Measurements from ENCODE around the gene PTPMT1. TPM values are rescaled to one million over a fixed set of nuclear protein-coding genes. Genes with fewer than 3 reads are reported as not detected.
A peak's percentile ranks its signal among the peaks of the same experiment; 100 is the strongest.

The PTPMT1 gene
- total RNA-seq, 1 donor from 2014 or later, result 104 TPM

- DNase-seq (ENCODE audit: low read depth, low spot score), result no peak
Observed at GRCh38 chr11:47607380-47607779, 42.0 kb downstream of the PTPMT1 start.

- no peak for DNase-seq (ENCODE audit: low read depth, low spot score)
Observed at GRCh38 chr11:47609675-47610074, 44.3 kb downstream of the PTPMT1 start.

- DNase-seq (ENCODE audit: low read depth, low spot score), result no peak
Observed at GRCh38 chr11:47611348-47611794, 46.0 kb downstream of the PTPMT1 start.

- no peak for DNase-seq (ENCODE audit: low read depth, low spot score)
Observed at GRCh38 chr11:47615249-47615648, 49.9 kb downstream of the PTPMT1 start.

- DNase-seq (ENCODE audit: low read depth, low spot score), result peak; percentile 32
Observed at GRCh38 chr11:47616726-47617416, 51.5 kb downstream of the PTPMT1 start.

GRCh38 chr11:47617417-47617809 is 52.0 kb downstream of the PTPMT1 start:
- no peak for DNase-seq (ENCODE audit: low read depth, low spot score)

GRCh38 chr11:47620836-47621378 is 55.5 kb downstream of the PTPMT1 start:
- DNase-seq (ENCODE audit: low read depth, low spot score), result no peak

Other genes with a start within 250 kb of the PTPMT1 start
- gene MYBPC3, start 212.9 kb upstream of the PTPMT1 start, total RNA-seq, result not detected in 2 replicates
- gene SPI1, start 187.1 kb upstream of the PTPMT1 start, total RNA-seq, result not detected in 2 replicates
- gene SLC39A13, start 157.0 kb upstream of the PTPMT1 start, total RNA-seq, result 60.8 and 77.0 TPM in 2 replicates
- gene PSMC3, start 139.2 kb upstream of the PTPMT1 start, total RNA-seq, result 196 and 355 TPM in 2 replicates
- 0.14 and 0.26 TPM in 2 replicates for gene RAPSN, start 116.5 kb upstream of the PTPMT1 start, total RNA-seq
- gene CELF1, start 12.5 kb upstream of the PTPMT1 start, total RNA-seq, result 75.9 and 127 TPM in 2 replicates
- 27.4 and 29.5 TPM in 2 replicates for gene KBTBD4, start 13.4 kb downstream of the PTPMT1 start, total RNA-seq
- 83.4 and 92.4 TPM in 2 replicates for gene NDUFS3, start 13.5 kb downstream of the PTPMT1 start, total RNA-seq
- gene FAM180B, start 21.1 kb downstream of the PTPMT1 start, total RNA-seq, result 0.07 TPM in 1 of 2 replicates, not detected in the other
- 0.11 and 0.13 TPM in 2 replicates for gene C1QTNF4, start 28.8 kb downstream of the PTPMT1 start, total RNA-seq
- gene MTCH2, start 77.0 kb downstream of the PTPMT1 start, total RNA-seq, result 88.3 and 121 TPM in 2 replicates
- 0.18 and 0.26 TPM in 2 replicates for gene AGBL2, start 149.8 kb downstream of the PTPMT1 start, total RNA-seq
- 43.6 and 43.9 TPM in 2 replicates for gene FNBP4, start 201.7 kb downstream of the PTPMT1 start, total RNA-seq